Measurements from ENCODE around the gene ACVRL1.

DNA sequence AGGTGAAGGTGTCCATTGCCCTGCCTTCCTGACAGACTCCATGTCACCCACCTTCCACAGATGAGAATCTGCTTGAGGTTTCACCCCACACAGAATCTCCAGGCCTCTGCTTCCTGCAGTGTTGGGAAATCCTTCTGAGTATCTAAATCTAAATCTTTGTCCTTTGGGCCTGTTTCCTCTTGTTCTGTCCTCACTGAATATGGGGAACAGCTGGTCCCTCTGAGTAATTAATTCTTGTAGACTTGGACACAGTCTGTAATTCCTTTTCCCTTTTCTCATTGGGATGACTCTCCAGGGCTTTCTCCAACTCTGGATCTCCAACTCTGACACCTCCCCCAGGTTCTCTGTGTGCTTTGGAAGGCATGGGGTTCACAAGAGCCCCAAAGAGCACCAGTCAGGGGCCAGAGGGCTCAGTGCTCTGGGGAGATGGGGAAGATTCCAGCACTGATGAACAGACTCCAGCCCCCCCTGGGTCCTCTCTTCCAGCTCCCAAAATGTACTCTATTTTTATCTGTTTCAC, 2.3 kb upstream of the ACVRL1 start:
- TF ChIP-seq, protein P1, sequence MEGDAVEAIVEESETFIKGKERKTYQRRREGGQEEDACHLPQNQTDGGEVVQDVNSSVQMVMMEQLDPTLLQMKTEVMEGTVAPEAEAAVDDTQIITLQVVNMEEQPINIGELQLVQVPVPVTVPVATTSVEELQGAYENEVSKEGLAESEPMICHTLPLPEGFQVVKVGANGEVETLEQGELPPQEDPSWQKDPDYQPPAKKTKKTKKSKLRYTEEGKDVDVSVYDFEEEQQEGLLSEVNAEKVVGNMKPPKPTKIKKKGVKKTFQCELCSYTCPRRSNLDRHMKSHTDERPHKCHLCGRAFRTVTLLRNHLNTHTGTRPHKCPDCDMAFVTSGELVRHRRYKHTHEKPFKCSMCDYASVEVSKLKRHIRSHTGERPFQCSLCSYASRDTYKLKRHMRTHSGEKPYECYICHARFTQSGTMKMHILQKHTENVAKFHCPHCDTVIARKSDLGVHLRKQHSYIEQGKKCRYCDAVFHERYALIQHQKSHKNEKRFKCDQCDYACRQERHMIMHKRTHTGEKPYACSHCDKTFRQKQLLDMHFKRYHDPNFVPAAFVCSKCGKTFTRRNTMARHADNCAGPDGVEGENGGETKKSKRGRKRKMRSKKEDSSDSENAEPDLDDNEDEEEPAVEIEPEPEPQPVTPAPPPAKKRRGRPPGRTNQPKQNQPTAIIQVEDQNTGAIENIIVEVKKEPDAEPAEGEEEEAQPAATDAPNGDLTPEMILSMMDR (IDR thresholded peaks at IDR 0.05) = no peak
- no peak for TF ChIP-seq TCF7L2 (IDR thresholded peaks at IDR 0.05; ENCODE audit: low read depth, low read length)
- no peak for TF ChIP-seq POLR2AphosphoS5 (IDR thresholded peaks at IDR 0.05; ENCODE audit: low read depth, low read length)
- TF ChIP-seq, protein P2, sequence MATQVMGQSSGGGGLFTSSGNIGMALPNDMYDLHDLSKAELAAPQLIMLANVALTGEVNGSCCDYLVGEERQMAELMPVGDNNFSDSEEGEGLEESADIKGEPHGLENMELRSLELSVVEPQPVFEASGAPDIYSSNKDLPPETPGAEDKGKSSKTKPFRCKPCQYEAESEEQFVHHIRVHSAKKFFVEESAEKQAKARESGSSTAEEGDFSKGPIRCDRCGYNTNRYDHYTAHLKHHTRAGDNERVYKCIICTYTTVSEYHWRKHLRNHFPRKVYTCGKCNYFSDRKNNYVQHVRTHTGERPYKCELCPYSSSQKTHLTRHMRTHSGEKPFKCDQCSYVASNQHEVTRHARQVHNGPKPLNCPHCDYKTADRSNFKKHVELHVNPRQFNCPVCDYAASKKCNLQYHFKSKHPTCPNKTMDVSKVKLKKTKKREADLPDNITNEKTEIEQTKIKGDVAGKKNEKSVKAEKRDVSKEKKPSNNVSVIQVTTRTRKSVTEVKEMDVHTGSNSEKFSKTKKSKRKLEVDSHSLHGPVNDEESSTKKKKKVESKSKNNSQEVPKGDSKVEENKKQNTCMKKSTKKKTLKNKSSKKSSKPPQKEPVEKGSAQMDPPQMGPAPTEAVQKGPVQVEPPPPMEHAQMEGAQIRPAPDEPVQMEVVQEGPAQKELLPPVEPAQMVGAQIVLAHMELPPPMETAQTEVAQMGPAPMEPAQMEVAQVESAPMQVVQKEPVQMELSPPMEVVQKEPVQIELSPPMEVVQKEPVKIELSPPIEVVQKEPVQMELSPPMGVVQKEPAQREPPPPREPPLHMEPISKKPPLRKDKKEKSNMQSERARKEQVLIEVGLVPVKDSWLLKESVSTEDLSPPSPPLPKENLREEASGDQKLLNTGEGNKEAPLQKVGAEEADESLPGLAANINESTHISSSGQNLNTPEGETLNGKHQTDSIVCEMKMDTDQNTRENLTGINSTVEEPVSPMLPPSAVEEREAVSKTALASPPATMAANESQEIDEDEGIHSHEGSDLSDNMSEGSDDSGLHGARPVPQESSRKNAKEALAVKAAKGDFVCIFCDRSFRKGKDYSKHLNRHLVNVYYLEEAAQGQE (IDR thresholded peaks at IDR 0.05; ENCODE audit: insufficient read depth in 1 of 2, low read depth in 2 of 2, low read length in 1 of 2) = no peak
- no peak for TF ChIP-seq SIN3A (IDR thresholded peaks at IDR 0.05; ENCODE audit: borderline replicate concordance, insufficient read depth, low read depth, low read length)

All from Panc1 (cell line).